ENCODE results near the gene WAC.
A peak's percentile ranks its signal among the peaks of the same experiment; 100 is the strongest.
"Not testable (repeated sequence)": the region's sequence is repeated elsewhere in the genome, so short reads cannot be mapped to it uniquely, and the experiment has no call there.

Gene WAC

GRCh38 chr10:28532337-28533185 is at the start of gene WAC:
Gene WAC, plus strand, starts transcription at chr10:28533118. Its CDS starts 462 bp downstream, at chr10:28533580.
- DNase-seq, result peak; percentile 95

GRCh38 chr10:28489206-28489605 is 43.7 kb upstream of the WAC start:
- no peak for DNase-seq

- DNase-seq, result not testable (repeated sequence)
These were observed 42.6 kb upstream of the WAC start for GRCh38 chr10:28490256-28490865.

- no peak for DNase-seq
These were observed 40.6 kb upstream of the WAC start for GRCh38 chr10:28492116-28492920.

GRCh38 chr10:28494420-28494819 is 38.5 kb upstream of the WAC start:
- no peak for DNase-seq

- no peak for DNase-seq
These were observed 37.8 kb upstream of the WAC start for GRCh38 chr10:28495084-28495483.

GRCh38 chr10:28496017-28496416 is 36.9 kb upstream of the WAC start:
- DNase-seq, result no peak

GRCh38 chr10:28496481-28496961 is 36.4 kb upstream of the WAC start:
- DNase-seq, result no peak

- no peak for DNase-seq
These were observed 35.4 kb upstream of the WAC start for GRCh38 chr10:28497313-28498126.

GRCh38 chr10:28500203-28500602 is 32.7 kb upstream of the WAC start:
- DNase-seq, result not testable (repeated sequence)

GRCh38 chr10:28503114-28503513 is 29.8 kb upstream of the WAC start:
- DNase-seq, result no peak

- no peak for DNase-seq
These were observed 27.5 kb upstream of the WAC start for GRCh38 chr10:28505359-28505959.

GRCh38 chr10:28508304-28508925 is 24.5 kb upstream of the WAC start:
- no peak for DNase-seq

GRCh38 chr10:28509286-28509685 is 23.6 kb upstream of the WAC start:
- no peak for DNase-seq

- DNase-seq, result no peak
These were observed 18.3 kb upstream of the WAC start for GRCh38 chr10:28514648-28515047.

- DNase-seq, result no peak
These were observed 12.6 kb upstream of the WAC start for GRCh38 chr10:28520346-28520745.

- not testable (repeated sequence) for DNase-seq
These were observed 12.1 kb upstream of the WAC start for GRCh38 chr10:28520828-28521227.

GRCh38 chr10:28521961-28522360 is 11.0 kb upstream of the WAC start:
- not testable (repeated sequence) for DNase-seq

- no peak for DNase-seq
These were observed 9.1 kb upstream of the WAC start for GRCh38 chr10:28523725-28524252.

GRCh38 chr10:28530751-28531150 is 2.2 kb upstream of the WAC start:
- DNase-seq, result no peak

- no peak for DNase-seq
These were observed 257 bp downstream of the WAC start for GRCh38 chr10:28533186-28533564.
